Measurements from ENCODE around the gene ZNF462. TPM values are rescaled to one million over a fixed set of nuclear protein-coding genes. Genes with fewer than 3 reads are reported as not detected.

Gene ZNF462
- total and polyA plus RNA-seq, 2 donors (not counting 1 experiment from before 2014, with no cell fraction given) = 6.0 to 27.4 TPM

DNA sequence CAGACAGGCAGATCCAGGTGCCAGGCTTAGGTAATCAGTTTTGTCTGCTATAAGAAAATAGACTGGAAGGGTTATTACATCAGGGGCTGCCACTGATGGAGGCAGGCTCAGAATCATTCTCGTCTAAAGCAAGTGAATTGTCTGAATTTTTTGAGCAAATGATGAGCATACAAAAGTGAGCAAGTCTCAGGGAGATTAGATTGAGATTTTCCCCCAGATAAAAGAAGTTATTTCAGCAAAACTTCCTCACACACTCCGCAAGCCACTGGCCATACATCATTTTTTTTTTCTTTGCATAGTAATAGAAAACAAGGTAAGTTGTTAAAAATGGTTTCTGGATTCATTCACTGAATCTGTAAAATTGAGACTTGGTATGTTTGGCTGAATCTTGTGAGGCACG lies 52.9 kb downstream of the ZNF462 start:
- no peak for DNase-seq (ENCODE audit: low read depth in 2 of 2)
- no peak overlapping the region for H2AFZ ChIP-seq (ENCODE audit: low read length)
- no peak overlapping the region for H3K4me2 ChIP-seq (ENCODE audit: extremely low read depth, insufficient read depth, low read length)
- no peaks in the 10 kb centered on the region for H4K20me1 ChIP-seq (ENCODE audit: control insufficient read depth, extremely low read depth, insufficient read depth, low read length)
- H3K4me3 ChIP-seq (replicated peaks in 1 of 4; ENCODE audit: control extremely low read depth in 1 of 4, insufficient read depth in 1 of 4, low read depth in 3 of 4, low read length in 4 of 4) = no peak overlapping the region
- H3K27ac ChIP-seq (ENCODE audit: insufficient read depth, low read length) = peak overlapping the region; percentile 16
- peaks cover 10% of the 10 kb centered on the region for H3K4me1 ChIP-seq (ENCODE audit: control insufficient read depth, extremely low read depth, insufficient read depth, low read length)
- H3K9me3 ChIP-seq (ENCODE audit: control insufficient read depth, insufficient read depth, low read depth, low read length) = no peaks in the 10 kb centered on the region
- H3K9ac ChIP-seq (ENCODE audit: insufficient read depth, low read length) = no peak overlapping the region
- H3K79me2 ChIP-seq (ENCODE audit: control insufficient read depth, insufficient read depth, low read length) = no peaks in the 10 kb centered on the region
- no peaks in the 10 kb centered on the region for H3K36me3 ChIP-seq (ENCODE audit: control insufficient read depth, insufficient read depth, low read length)
- TF ChIP-seq, protein P1, sequence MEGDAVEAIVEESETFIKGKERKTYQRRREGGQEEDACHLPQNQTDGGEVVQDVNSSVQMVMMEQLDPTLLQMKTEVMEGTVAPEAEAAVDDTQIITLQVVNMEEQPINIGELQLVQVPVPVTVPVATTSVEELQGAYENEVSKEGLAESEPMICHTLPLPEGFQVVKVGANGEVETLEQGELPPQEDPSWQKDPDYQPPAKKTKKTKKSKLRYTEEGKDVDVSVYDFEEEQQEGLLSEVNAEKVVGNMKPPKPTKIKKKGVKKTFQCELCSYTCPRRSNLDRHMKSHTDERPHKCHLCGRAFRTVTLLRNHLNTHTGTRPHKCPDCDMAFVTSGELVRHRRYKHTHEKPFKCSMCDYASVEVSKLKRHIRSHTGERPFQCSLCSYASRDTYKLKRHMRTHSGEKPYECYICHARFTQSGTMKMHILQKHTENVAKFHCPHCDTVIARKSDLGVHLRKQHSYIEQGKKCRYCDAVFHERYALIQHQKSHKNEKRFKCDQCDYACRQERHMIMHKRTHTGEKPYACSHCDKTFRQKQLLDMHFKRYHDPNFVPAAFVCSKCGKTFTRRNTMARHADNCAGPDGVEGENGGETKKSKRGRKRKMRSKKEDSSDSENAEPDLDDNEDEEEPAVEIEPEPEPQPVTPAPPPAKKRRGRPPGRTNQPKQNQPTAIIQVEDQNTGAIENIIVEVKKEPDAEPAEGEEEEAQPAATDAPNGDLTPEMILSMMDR (conservative IDR thresholded peaks at IDR 0.05 in 1 of 2, IDR thresholded peaks at IDR 0.05 in 1 of 2; ENCODE audit: low read depth in 1 of 2, low read length in 2 of 2) = no peak
- TF ChIP-seq EZH2 (IDR thresholded peaks at IDR 0.05; ENCODE audit: low read length, missing control alignments) = no peak
- H3K27me3 ChIP-seq (ENCODE audit: control insufficient read depth, insufficient read depth, low read length) = no peaks in the 10 kb centered on the region

DNA sequence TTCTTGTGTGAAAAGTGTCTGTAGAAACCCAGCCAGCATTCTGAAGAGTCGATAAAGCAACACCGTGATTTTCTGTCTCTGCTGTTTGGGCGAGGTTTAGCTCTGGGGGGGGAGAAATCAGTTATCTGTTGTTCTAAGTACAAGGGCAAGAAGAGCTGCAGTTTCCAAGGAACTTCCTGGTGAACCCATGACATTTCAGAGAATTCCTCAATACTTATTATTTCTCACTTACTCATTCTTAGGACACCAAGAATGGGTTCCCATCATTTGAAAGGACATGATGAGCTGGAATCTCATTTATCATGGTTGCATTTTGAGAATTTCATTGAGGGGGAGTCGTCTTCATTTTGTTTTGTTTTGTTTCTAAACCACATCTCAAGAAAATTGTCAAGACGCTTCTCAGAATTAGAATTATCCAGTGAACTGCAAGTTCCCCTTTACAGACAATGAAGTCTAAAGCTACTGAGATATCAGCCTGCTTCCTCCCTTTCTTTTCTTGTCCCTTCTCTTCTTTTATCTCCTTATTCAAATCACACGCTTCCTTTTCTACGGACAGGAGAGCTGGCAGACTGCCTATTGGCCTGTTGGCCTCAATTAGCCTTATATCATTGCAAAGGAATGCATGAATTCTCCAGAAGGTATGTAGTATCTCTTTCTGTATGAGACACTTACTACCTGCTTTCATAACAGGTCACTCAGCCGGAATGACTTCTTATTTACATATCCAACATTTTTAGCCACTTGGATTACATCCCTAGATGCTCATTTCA lies 53.7 kb downstream of the ZNF462 start:
- DNase-seq (ENCODE audit: low read depth in 2 of 2) = peak; percentile 63 to 94
- Histone ChIP-seq H3K27ac (ENCODE audit: insufficient read depth, low read length) (peak overlapping the region; percentile 16), H3K36me3 (ENCODE audit: control insufficient read depth, insufficient read depth, low read length) (no peaks in the 10 kb centered on the region), H3K9ac (ENCODE audit: insufficient read depth, low read length) (no peak overlapping the region), H3K4me2 (ENCODE audit: extremely low read depth, insufficient read depth, low read length) (no peak overlapping the region), H3K27me3 (ENCODE audit: control insufficient read depth, insufficient read depth, low read length) (no peaks in the 10 kb centered on the region), H3K4me1 (ENCODE audit: control insufficient read depth, extremely low read depth, insufficient read depth, low read length) (peaks cover 15% of the 10 kb centered on the region), H3K9me3 (ENCODE audit: control insufficient read depth, insufficient read depth, low read depth, low read length) (no peaks in the 10 kb centered on the region), H4K20me1 (ENCODE audit: control insufficient read depth, extremely low read depth, insufficient read depth, low read length) (no peaks in the 10 kb centered on the region), H3K79me2 (ENCODE audit: control insufficient read depth, insufficient read depth, low read length) (no peaks in the 10 kb centered on the region), H2AFZ (ENCODE audit: low read length) (no peak overlapping the region), H3K4me3 (replicated peaks in 1 of 4; ENCODE audit: control extremely low read depth in 1 of 4, insufficient read depth in 1 of 4, low read depth in 3 of 4, low read length in 4 of 4) (no peak overlapping the region)
- TF ChIP-seq, protein P1 (conservative IDR thresholded peaks at IDR 0.05 in 1 of 2, IDR thresholded peaks at IDR 0.05 in 1 of 2; ENCODE audit: low read depth in 1 of 2, low read length in 2 of 2) = no peak
- TF ChIP-seq EZH2 (IDR thresholded peaks at IDR 0.05; ENCODE audit: low read length, missing control alignments) = no peak

DNA sequence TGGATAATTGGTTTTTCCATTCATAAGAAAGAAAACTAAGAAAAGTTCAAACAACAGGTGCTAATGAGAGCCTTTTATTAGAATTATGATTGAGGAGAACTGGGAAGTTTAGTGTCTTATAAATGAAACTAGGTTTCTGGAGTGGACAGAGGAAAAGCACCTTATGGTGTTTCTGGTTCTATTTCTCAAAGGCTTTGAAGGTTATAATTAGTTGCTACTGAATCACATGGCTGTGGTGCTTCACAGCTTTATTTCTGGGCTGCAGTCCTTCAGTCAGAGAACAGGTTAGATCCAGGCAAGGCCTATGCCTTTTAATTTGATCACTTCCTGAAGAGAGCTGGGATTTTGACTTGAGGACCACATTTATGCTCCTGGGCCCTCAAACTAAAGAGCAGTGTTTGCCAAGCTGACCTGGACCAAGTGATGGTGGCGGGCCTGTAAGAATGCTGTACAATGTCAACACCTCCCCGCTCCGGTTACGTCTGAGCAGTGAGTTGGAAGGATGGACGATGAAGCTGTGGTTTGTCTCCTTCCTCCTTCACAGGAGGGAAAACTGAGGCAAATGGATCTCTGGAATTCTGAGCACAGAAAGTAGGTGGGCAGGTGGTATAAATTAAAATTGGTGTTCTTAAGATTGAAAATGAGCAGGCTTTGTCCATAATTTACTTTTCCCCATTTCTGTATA lies 56.0 kb downstream of the ZNF462 start:
- TF ChIP-seq, protein P1 (conservative IDR thresholded peaks at IDR 0.05 in 1 of 2, IDR thresholded peaks at IDR 0.05 in 1 of 2; ENCODE audit: low read depth in 1 of 2, low read length in 2 of 2) = no peak
- no peak for TF ChIP-seq EZH2 (IDR thresholded peaks at IDR 0.05; ENCODE audit: low read length, missing control alignments)
- Histone ChIP-seq H2AFZ (ENCODE audit: low read length) (no peak overlapping the region), H3K4me3 (replicated peaks in 1 of 4; ENCODE audit: control extremely low read depth in 1 of 4, insufficient read depth in 1 of 4, low read depth in 3 of 4, low read length in 4 of 4) (no peak overlapping the region), H3K27me3 (ENCODE audit: control insufficient read depth, insufficient read depth, low read length) (no peaks in the 10 kb centered on the region), H3K9me3 (ENCODE audit: control insufficient read depth, insufficient read depth, low read depth, low read length) (no peaks in the 10 kb centered on the region), H3K36me3 (ENCODE audit: control insufficient read depth, insufficient read depth, low read length) (no peaks in the 10 kb centered on the region), H3K4me2 (ENCODE audit: extremely low read depth, insufficient read depth, low read length) (no peak overlapping the region), H4K20me1 (ENCODE audit: control insufficient read depth, extremely low read depth, insufficient read depth, low read length) (no peaks in the 10 kb centered on the region), H3K9ac (ENCODE audit: insufficient read depth, low read length) (no peak overlapping the region), H3K4me1 (ENCODE audit: control insufficient read depth, extremely low read depth, insufficient read depth, low read length) (peaks cover 20% of the 10 kb centered on the region), H3K27ac (ENCODE audit: insufficient read depth, low read length) (no peak overlapping the region), H3K79me2 (ENCODE audit: control insufficient read depth, insufficient read depth, low read length) (no peaks in the 10 kb centered on the region)
- DNase-seq (ENCODE audit: low read depth in 2 of 2) = no peak

Measured in fibroblast of lung (primary cell).